DOHH2 (cell line): ENCODE data around the gene NFATC3.

Source experiments
- H3F3A ChIP-seq: fragments of 200-600 bp; sonication (generic), shearing (Covaris generic); 2 replicates; pipeline ENCODE4 v1.6.0; 2016; ENCODE audit warnings: antibody characterized with exemption, mild to moderate bottlenecking; ENCODE audit not compliant: control insufficient read depth, insufficient read depth
- H3K27ac ChIP-seq: fragments of 200-600 bp; sonication (generic); 2 replicates; pipeline ENCODE4 v1.5.1; 2014; ENCODE audit warnings: low read depth, mild to moderate bottlenecking, low read length, moderate library complexity
- H3K27me3 ChIP-seq: fragments of 200-600 bp; sonication (generic); 2 replicates; pipeline ENCODE4 v1.6.1; 2014; ENCODE audit warnings: mild to moderate bottlenecking, low read length, mixed read lengths; ENCODE audit not compliant: control insufficient read depth
- H3K36me3 ChIP-seq: fragments of 200-600 bp; sonication (generic); 2 replicates; pipeline ENCODE4 v1.6.1; 2014; ENCODE audit warnings: mild to moderate bottlenecking, low read length, moderate library complexity, mixed read lengths; ENCODE audit not compliant: control insufficient read depth
- H3K4me1 ChIP-seq: fragments of 200-600 bp; sonication (generic); 2 replicates; pipeline ENCODE4 v1.6.1; 2014; ENCODE audit warnings: mild to moderate bottlenecking, low read length, mixed read lengths; ENCODE audit not compliant: control insufficient read depth
- H3K4me2 ChIP-seq: fragments of 200-600 bp; sonication (generic); 2 replicates; pipeline ENCODE4 v1.6.0; 2014; ENCODE audit warnings: mild to moderate bottlenecking, low read length, moderate library complexity
- H3K4me3 ChIP-seq: fragments of 200-600 bp; sonication (generic); 2 replicates; pipeline ENCODE4 v1.5.1; 2014; ENCODE audit warnings: mild to moderate bottlenecking, low read length, mixed read lengths
- H3K79me2 ChIP-seq: fragments of 200-600 bp; sonication (generic); 2 replicates; pipeline ENCODE4 v1.6.1; 2014; ENCODE audit warnings: mild to moderate bottlenecking, low read length, mixed read lengths; ENCODE audit not compliant: control insufficient read depth
- H3K9me2 ChIP-seq: fragments of 200-600 bp; sonication (generic); replicated peaks from 2 replicates; pipeline ENCODE4 v1.6.1; 2014; ENCODE audit warnings: mild to moderate bottlenecking, low read length, mixed read lengths; ENCODE audit not compliant: control insufficient read depth
- H3K9me3 ChIP-seq: fragments of 200-600 bp; sonication (generic); 2 replicates; pipeline ENCODE4 v1.6.1; 2014; ENCODE audit warnings: antibody characterized with exemption, low read length, mixed read lengths; ENCODE audit not compliant: control insufficient read depth, insufficient read depth
- H4K20me1 ChIP-seq: fragments of 200-600 bp; sonication (generic); 2 replicates; pipeline ENCODE4 v1.6.0; 2014; ENCODE audit warnings: low read depth, mild to moderate bottlenecking, antibody characterized with exemption, low read length, moderate library complexity; ENCODE audit not compliant: control insufficient read depth, insufficient read depth
- CTCF ChIP-seq: fragments of 200-600 bp; sonication (generic); IDR thresholded peaks from one replicate; pipeline ENCODE4 v1.5.1; 2014; ENCODE audit warnings: antibody characterized with exemption, mild to moderate bottlenecking, low read depth, low read length; ENCODE audit not compliant: poor library complexity, severe bottlenecking
- EZH2phosphoT487 ChIP-seq: fragments of 200-600 bp; sonication (generic); IDR thresholded peaks from 2 replicates; pipeline ENCODE4 v1.6.1; 2017; ENCODE audit warnings: borderline replicate concordance, mild to moderate bottlenecking, antibody characterized with exemption, low read length, moderate library complexity, mixed read lengths

Gene NFATC3

GRCh38 chr16:68253721-68254120, 168.6 kb downstream of the NFATC3 start:
- Histone ChIP-seq H3K79me2 (no peaks in the 10 kb centered on the region), H3K4me3 (no peak overlapping the region), H3K9me2 (no peaks in the 10 kb centered on the region), H3K36me3 (peaks cover 7% of the 10 kb centered on the region), H3K9me3 (no peaks in the 10 kb centered on the region), H3K4me2 (no peak overlapping the region), H4K20me1 (no peaks in the 10 kb centered on the region), H3K4me1 (peaks cover 38% of the 10 kb centered on the region), H3K27ac (no peak overlapping the region), H3K27me3 (no peaks in the 10 kb centered on the region), H3F3A (peaks cover 3% of the 10 kb centered on the region; the same call in 1 of the 2 replicates)
- TF ChIP-seq EZH2phosphoT487 (no peak), CTCF (no peak)

GRCh38 chr16:68255712-68256111, 170.5 kb downstream of the NFATC3 start:
- H3K36me3 ChIP-seq: peaks cover 6% of the 10 kb centered on the region

GRCh38 chr16:68257251-68257905, 172.2 kb downstream of the NFATC3 start:
- peak overlapping the region; percentile 46 for H3K4me3 ChIP-seq
- H3K27me3 ChIP-seq: no peaks in the 10 kb centered on the region
- peaks cover 24% of the 10 kb centered on the region for H3K4me1 ChIP-seq
- no peaks in the 10 kb centered on the region for H3K9me2 ChIP-seq
- H3K79me2 ChIP-seq: no peaks in the 10 kb centered on the region
- peak overlapping the region; percentile 74 for H3K4me2 ChIP-seq
- H3K27ac ChIP-seq: peak overlapping the region; percentile 69
- H4K20me1 ChIP-seq: no peaks in the 10 kb centered on the region
- H3F3A ChIP-seq: peaks cover 3% of the 10 kb centered on the region; the same call in 1 of the 2 replicates
- no peaks in the 10 kb centered on the region for H3K9me3 ChIP-seq
- no peak for TF ChIP-seq CTCF
- TF ChIP-seq EZH2phosphoT487: no peak
- H3K36me3 ChIP-seq: no peaks in the 10 kb centered on the region

More at GRCh38 chr16:68255712-68256111, 170.5 kb downstream of the NFATC3 start:
- Histone ChIP-seq H3K27me3 (no peaks in the 10 kb centered on the region), H3K9me3 (no peaks in the 10 kb centered on the region), H3K9me2 (no peaks in the 10 kb centered on the region), H3K79me2 (no peaks in the 10 kb centered on the region), H3F3A (peaks cover 3% of the 10 kb centered on the region; the same call in 1 of the 2 replicates), H3K4me2 (no peak overlapping the region), H3K4me3 (no peak overlapping the region), H3K4me1 (peaks cover 38% of the 10 kb centered on the region), H4K20me1 (no peaks in the 10 kb centered on the region), H3K27ac (no peak overlapping the region)
- no peak for TF ChIP-seq EZH2phosphoT487
- TF ChIP-seq CTCF: no peak
